HG03196 (cell line): ENCODE measurements around the gene OR2W1.

Experiments
- ATAC-seq: cut with Tn5 transposase; IDR thresholded peaks from one replicate; pipeline ENCODE4 v1.9.1; 2021; ENCODE audit not compliant: unreplicated experiment

The OR2W1 gene

GRCh38 chr6:28996844-28997510 lies 48.0 kb downstream of the OR2W1 start:
- no peak for ATAC-seq

DNA sequence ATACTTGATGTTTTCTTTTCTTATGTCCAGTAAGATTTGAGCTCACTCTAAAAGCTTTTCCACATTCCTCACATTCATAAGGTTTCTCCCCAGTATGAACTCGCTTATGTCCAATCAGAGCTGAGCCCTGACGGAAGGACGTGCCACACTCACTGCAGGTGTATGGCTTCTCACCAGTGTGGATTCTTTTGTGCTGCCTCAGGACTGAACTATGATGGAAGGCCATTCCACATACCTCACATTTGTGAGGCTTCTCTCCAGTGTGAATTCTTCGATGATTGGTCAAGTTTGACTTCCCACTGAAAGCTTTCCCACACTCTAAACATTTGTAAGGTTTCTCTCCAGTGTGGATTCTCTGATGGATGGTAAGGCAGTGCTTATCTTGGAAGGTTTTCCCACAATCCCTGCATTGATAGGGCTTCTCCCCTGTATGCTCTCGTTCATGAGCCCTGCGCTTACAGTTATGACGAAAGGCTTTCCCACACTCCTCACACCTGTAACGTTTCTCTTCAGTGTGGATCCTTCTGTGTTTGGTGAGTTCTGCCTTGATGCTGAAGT lies 49.8 kb downstream of the OR2W1 start:
- ATAC-seq: no peak
